Lower leg skin (tissue), 3 donors: ENCODE data around the gene ADAMTS6.

Experiments used
- CTCF ChIP-seq, 3 donors: fragments of 450-650 bp; IDR thresholded peaks; one replicate each; pipeline ENCODE4 v1.5.1; 2016; ENCODE audit warnings: antibody characterized with exemption in 3 of 3, mild to moderate bottlenecking in 3 of 3, moderate library complexity in 2 of 3
- POLR2A ChIP-seq, 2 donors: fragments of 450-650 bp; IDR thresholded peaks; one replicate each; pipeline ENCODE4 v1.6.1; 2016 to 2017; ENCODE audit warnings: antibody characterized with exemption in 2 of 2, mild to moderate bottlenecking in 1 of 2, moderate library complexity in 1 of 2

DNA sequence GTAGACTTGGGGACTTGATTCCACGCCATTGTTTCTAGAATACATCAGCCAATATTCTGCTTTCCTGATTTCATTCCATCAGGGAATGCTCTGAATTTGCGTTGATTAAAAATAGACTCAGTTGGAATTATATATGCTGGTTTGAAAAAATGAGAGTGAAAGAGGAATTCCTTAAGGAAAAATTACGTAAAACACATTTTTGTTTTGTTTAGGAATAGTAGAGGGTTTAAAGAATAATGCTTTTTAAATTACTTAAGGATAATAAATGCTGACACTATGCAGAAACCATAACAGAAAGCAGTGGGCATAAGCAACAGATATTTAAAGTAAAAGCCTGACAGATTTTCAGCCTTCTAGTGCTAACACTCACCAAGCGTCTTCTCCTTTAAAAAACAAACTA lies 235.0 kb downstream of the ADAMTS6 start:
- no peak for TF ChIP-seq CTCF (IDR thresholded peaks at IDR 0.05)
- TF ChIP-seq POLR2A (IDR thresholded peaks at IDR 0.05), result no peak
